Measurements from ENCODE around the gene TMEM271.

The TMEM271 gene

DNA sequence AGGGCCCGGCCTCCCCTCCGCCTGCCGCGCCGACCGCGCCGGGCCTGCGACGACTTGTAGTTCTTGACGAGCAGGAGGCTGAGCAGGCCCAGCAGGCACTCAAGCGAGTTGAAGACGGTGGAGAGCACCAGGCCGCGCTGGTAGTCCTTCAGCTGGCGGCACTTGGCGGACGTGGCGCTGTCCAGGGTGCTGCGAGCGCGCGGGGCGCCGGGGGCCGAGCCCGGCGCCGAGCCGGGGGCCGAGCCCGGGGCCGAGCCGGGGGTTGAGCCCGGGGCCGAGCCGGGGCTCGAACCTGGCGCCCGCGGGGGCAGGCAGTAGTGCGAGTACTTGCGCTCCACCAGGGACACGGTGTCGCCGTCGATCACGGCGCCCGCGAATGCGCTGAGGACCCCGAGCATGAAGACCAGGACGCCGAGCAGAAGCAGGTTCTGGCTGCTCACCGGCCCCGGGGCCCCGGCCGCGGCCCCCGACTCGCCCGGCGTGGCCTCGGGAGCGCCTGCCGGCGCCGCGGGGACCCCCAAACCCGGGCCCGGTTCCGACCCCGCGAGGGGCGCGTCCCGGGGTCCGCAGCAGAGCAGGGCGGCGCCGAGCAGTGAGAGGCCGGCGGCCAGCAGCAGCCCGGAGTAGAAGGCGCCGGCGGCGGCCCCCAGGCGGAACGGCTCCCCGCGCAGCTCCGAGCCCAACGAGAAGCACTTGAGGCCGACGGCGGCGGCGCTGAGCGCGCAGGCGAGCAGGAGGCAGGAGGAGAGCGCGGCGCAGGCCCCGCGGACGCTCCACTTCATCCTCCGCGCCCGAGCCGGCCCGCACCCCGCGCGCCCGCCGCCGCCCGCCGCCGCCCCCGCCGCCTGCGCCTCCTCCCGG is 584 bp downstream of the TMEM271 start:
- Histone ChIP-seq H3K27ac (ENCODE audit: poor library complexity, severe bottlenecking) (no peak overlapping the region), H3K4me3 (ENCODE audit: severe bottlenecking) (no peak overlapping the region), H3K4me1 (ENCODE audit: insufficient read depth, poor library complexity, severe bottlenecking) (no peaks in the 10 kb centered on the region), H3K9me3 (ENCODE audit: severe bottlenecking) (no peaks in the 10 kb centered on the region), H3K27me3 (ENCODE audit: insufficient read depth, poor library complexity, severe bottlenecking) (peaks cover 64% of the 10 kb centered on the region), H3K36me3 (ENCODE audit: low read depth) (no peaks in the 10 kb centered on the region)
- no peak for DNase-seq (ENCODE audit: low spot score)
- TF ChIP-seq CTCF (IDR thresholded peaks at IDR 0.05; ENCODE audit: poor library complexity, severe bottlenecking), result no peak
- ATAC-seq (ENCODE audit: low read depth), result peak; percentile 22; the same call in 1 of the 3 replicates

DNA sequence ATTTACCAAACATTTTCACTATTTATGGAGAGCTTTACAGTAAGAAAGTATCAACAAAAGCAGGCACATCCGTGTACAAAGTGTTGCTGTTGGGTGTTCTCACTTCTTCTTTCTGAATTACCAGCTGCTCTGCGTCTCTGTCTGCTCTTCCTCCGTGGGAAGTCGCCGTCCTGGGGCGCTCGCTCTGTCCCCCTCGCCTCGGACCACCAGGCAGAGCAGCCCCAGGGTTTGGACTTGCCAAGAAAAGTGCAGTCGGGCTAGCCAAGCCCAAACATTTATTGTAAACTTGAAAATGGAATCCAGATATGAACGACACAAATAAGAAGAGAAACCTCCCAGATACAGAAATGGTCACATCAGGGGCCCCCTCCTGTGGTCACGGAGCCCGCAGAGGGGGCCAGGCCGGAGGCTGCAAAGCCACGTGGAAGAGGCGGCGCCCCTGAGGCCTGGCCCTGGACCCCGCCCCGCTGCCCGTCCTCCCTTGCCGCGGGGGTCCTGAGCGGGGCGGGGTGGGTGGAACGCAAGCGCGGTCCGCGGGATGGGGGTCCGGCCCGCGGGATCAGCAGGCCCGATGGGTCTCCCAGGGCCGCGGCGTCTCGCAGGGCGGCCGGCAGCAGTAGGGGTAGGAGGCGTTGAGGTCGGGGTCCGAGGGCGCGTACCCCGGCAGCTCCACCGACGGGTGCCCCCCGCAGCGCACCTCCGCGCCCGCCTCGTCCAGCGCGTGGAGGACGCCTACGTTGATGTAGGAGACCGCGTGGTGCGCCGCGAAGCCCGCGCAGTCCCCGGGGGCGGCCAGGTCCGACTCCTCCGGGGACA is 1.5 kb downstream of the TMEM271 start:
- DNase-seq (ENCODE audit: low spot score) (no peak), ATAC-seq (ENCODE audit: low read depth) (no peak)
- Histone ChIP-seq H3K9me3 (ENCODE audit: severe bottlenecking) (no peaks in the 10 kb centered on the region), H3K36me3 (ENCODE audit: low read depth) (no peaks in the 10 kb centered on the region), H3K4me1 (ENCODE audit: insufficient read depth, poor library complexity, severe bottlenecking) (no peaks in the 10 kb centered on the region), H3K27ac (ENCODE audit: poor library complexity, severe bottlenecking) (no peak overlapping the region), H3K4me3 (ENCODE audit: severe bottlenecking) (no peak overlapping the region), H3K27me3 (ENCODE audit: insufficient read depth, poor library complexity, severe bottlenecking) (peaks cover 55% of the 10 kb centered on the region)
- no peak for TF ChIP-seq CTCF (IDR thresholded peaks at IDR 0.05; ENCODE audit: poor library complexity, severe bottlenecking)

- Histone ChIP-seq H3K4me1 (ENCODE audit: insufficient read depth, poor library complexity, severe bottlenecking) (no peaks in the 10 kb centered on the region), H3K27me3 (ENCODE audit: insufficient read depth, poor library complexity, severe bottlenecking) (peaks cover 42% of the 10 kb centered on the region), H3K36me3 (ENCODE audit: low read depth) (no peaks in the 10 kb centered on the region), H3K9me3 (ENCODE audit: severe bottlenecking) (no peaks in the 10 kb centered on the region), H3K27ac (ENCODE audit: poor library complexity, severe bottlenecking) (no peak overlapping the region), H3K4me3 (ENCODE audit: severe bottlenecking) (no peak overlapping the region)
- no peak for DNase-seq (ENCODE audit: low spot score)
- TF ChIP-seq CTCF (IDR thresholded peaks at IDR 0.05; ENCODE audit: poor library complexity, severe bottlenecking), result no peak
- no peak for ATAC-seq (ENCODE audit: low read depth)
Observed at GRCh38 chr4:573122-573892, 2.8 kb downstream of the TMEM271 start.

- no peaks in the 10 kb centered on the region for H3K4me1 ChIP-seq (ENCODE audit: insufficient read depth, poor library complexity, severe bottlenecking)
- DNase-seq (ENCODE audit: low spot score) (no peak), ATAC-seq (ENCODE audit: low read depth) (no peak)
- H3K9me3 ChIP-seq (ENCODE audit: severe bottlenecking), result no peaks in the 10 kb centered on the region
- H3K27me3 ChIP-seq (ENCODE audit: insufficient read depth, poor library complexity, severe bottlenecking), result peaks cover 35% of the 10 kb centered on the region
- no peak overlapping the region for H3K27ac ChIP-seq (ENCODE audit: poor library complexity, severe bottlenecking)
- H3K36me3 ChIP-seq (ENCODE audit: low read depth), result no peaks in the 10 kb centered on the region
- TF ChIP-seq CTCF (IDR thresholded peaks at IDR 0.05; ENCODE audit: poor library complexity, severe bottlenecking), result no peak
- no peak overlapping the region for H3K4me3 ChIP-seq (ENCODE audit: severe bottlenecking)
Observed at GRCh38 chr4:572594-572993, 3.5 kb downstream of the TMEM271 start.

All from RWPE2 (cell line).